Eye (tissue), 1 donor: ENCODE data around the gene MEA1.

Source experiments
- DNase-seq: peaks from one replicate; pipeline ENCODE4 v3.0.0-alpha.2; 2015

Gene MEA1

DNA sequence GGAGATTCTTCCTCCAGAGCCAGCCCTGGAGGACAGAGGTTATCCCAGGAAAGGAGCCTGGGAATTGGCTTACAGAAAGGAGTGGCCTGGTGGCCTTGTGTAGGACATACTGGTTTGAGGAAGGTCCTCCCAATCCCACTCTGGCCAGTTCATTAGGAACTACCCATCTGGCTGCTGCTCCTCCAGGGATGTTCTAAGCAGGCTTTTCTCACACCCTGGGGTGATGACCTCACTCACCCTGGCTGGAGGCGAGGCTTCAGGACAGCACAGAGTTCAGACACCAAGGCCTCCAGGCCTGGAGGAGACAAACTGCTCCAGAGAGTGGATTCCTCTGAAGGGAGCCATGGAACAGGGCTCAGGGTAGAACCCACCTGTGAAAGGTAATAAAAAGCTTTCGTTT is 44.3 kb downstream of the MEA1 start:
- no peak for DNase-seq

DNA sequence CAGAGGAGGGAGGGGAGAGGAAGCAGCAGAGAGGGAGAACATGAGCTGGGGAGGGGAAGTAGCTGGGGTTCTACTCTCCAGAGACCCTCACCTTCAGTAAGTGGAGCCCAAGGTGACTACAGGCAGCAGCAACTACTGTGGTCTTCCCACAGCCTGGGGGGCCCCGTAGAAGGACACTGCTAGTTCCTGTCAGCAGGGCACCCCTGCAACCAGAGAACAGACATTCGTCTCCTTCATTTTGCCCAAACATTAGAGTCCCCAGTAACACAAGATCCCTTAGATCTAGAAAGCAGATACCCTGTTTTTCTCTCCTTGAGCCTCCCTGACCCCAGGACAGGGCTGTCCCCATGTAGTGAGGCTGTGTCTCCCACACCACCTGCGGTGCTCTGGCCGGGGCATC is 45.0 kb downstream of the MEA1 start:
- no peak for DNase-seq

DNA sequence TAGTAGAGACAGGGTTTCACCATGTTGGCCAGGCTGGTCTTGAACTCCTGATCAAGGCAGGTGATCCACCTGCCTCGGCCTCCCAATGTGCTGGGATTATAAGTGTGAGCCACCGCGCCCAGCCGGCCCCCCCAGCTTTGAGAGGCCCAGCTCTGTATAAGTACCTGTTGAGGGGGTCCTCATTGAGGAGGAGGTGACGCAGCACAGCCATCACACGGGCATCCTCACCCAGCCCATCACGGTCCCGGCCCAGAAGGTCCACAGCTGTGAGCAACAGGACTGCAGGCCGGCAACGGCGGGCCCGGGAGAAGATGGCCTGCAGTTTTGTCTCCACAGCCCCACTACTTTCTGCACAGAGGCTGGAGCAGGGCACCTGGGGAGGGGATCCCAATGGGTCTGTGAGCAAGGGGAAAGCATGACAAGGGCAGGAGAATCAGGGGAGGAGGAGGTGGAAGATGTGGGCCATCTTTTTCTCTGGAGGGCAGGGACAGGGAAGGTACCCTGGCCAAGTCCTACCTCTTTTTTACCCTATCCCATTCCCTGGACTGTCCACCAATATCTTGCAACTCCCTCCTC is 45.5 kb downstream of the MEA1 start:
- no peak for DNase-seq

DNA sequence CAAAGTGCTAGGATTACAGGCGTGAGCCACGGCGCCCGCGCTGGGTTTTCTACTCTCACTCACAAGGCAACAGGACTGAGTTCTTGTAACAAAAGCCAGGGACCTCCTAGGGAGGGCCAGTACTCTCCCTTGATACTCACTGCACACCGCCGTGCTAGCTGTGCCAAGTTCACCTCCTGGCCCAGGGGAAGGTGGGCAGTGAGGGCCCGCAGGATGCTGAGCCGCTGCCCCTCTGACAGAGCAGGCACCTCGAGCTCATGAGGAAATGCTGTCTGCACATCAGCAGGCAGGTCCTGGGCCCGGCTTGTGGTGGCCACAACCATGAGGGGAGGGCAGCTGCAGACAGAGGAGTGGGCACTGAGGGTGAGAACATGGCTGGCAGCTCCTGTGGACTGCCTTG is 46.5 kb downstream of the MEA1 start:
- no peak for DNase-seq

DNA sequence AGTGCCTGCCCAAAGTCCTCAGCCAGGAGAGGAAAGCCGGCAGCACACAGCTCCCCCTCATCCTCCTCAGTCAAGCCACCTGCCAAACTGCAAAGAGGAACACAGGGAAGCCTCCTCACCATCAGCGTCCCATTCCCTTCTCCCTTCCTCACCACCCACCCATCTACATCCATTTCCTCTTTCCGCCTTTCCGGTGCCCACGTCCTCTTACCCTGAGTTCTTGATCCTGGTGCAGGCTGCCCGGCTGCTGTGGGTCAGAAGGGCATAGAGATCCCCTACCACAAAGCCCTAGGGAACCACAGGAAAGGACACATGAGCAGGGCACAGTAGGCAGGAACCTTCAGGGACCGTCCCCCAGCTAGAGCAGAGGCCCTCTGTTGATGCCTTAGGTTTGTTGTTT is 47.2 kb downstream of the MEA1 start:
- no peak for DNase-seq

DNA sequence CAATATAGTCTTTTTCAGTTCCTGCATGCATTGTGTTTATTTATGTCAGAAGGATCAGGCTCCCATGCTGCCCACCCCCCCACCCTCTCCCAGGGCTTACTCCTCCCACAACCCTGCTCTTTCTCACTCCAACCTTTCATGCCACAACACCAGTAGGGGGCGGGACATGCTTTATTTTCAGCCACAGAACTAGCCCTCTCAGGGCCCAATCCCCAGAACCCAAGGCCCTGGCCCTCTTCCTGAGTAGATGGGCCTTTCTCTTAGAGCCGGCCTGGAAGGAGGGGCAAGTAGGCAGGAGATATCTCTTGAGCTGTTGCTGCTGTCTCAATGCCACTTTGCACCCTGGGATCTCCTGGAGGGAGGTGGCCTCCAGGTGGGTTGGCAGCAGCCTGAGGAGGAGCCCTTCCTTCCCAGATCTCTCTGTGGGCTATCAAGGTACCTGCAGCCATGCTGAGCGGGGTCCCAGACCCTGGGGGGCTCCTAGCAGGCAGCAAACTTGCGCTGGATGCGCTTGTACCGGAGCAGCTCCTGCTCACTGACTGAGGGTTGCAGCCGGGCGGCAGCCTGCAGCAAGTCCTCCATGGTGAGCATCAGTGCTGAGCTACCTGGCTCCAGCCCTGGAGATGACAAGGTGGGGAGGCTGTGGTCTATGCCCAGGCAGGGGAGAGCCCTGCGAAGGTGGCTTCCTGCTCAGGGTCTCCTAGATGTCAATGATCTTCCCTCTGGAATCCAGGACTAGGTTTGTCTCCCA is 49.7 kb downstream of the MEA1 start:
- peak; percentile 38 for DNase-seq

DNA sequence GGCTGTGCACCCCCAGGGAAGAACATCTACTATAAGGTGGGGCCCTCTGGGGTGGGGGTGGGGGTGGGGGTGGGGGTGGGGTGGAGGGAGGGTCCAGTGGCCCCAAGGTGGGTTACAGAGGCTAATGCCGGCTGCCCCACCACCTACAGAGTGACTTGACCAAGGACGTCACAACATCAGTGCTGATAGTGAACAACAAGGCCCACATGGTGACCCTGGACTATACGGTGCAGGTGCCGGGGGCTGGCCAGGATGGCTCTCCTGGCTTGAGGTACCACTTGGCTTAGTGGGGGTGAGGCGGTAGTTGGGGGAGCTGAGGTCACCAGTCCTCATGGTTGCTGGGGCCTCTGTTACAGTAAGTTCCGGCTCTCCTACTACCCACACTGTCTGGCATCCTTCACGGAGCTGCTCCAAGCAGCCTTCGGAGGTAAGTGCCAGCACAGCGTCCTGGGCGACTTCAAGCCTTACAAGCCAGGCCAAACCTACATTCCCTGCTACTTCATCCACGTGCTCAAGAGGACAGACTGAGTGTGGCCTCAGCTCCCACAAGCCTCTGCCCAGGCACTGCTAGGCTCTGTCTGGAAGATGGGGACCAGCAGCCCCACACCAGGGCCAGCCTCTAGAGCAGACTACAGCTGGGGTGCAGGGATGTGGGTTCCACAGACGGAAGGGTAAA is 50.4 kb downstream of the MEA1 start:
- no peak for DNase-seq

DNA sequence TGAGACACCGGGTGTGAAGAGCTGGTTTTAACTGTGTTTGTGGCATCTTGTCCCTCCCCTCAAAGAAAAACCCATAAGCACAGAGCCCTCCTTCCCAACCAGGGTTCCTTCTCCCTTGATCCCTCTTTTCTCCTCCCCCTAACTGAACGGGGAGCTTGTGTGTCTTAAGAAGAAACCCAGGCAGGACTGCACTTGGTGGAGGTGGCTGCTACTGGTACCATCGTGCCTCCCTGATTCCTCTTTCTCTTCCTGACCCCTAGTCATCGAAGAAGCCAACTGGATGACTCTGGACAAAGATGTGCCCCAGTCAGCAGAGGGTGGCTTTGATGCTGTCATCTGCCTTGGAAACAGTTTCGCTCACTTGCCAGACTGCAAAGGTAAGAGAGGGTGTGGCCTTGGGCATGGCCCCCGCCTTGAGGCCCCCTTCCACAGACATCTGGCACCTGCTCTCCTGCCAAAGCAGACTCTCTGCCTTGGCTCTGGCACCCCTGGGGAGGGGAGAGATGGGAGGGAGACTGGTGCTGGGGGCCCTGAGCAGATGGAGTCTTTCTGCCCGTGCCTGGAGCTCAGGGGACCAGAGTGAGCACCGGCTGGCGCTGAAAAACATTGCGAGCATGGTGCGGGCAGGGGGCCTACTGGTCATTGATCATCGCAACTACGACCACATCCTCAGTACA is 51.1 kb downstream of the MEA1 start:
- no peak for DNase-seq

DNA sequence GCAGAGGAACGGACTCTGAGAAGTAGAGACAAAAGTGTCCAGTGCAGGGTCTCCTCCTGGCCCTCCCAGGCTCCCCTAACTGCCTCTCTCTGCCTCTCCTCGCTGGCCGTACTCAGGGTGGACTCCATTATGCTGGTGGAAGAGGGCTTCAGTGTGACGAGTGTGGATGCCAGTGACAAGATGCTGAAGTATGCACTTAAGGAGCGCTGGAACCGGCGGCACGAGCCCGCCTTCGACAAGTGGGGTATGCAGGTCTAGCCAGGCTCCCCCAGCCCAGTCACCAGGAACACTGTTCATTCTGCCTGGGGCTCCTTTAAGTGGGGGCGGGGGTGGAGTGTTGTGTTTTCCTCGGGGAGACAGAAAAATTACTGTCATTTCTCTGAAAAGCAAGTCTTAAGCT is 51.6 kb downstream of the MEA1 start:
- DNase-seq, result no peak
